WI38 (cell line): ENCODE data around the gene BICDL2.
"Not testable (repeated sequence)": the region's sequence is repeated elsewhere in the genome, so short reads cannot be mapped to it uniquely, and the experiment has no call there.

ENCODE experiments used
- H3K4me3 ChIP-seq: 2 replicates; pipeline ENCODE4 v1.5.1; 2011; ENCODE audit warnings: low read depth, mild to moderate bottlenecking, control low read depth, low read length
- TF ChIP-seq, protein P1 (sequence below): IDR thresholded peaks from 2 replicates; pipeline ENCODE4 v1.5.1; 2012; ENCODE audit warnings: low read depth, mild to moderate bottlenecking, control low read depth, low read length

BICDL2 gene

GRCh38 chr16:3059723-3060242, 23.0 kb upstream of the BICDL2 start:
- TF ChIP-seq, protein P1, sequence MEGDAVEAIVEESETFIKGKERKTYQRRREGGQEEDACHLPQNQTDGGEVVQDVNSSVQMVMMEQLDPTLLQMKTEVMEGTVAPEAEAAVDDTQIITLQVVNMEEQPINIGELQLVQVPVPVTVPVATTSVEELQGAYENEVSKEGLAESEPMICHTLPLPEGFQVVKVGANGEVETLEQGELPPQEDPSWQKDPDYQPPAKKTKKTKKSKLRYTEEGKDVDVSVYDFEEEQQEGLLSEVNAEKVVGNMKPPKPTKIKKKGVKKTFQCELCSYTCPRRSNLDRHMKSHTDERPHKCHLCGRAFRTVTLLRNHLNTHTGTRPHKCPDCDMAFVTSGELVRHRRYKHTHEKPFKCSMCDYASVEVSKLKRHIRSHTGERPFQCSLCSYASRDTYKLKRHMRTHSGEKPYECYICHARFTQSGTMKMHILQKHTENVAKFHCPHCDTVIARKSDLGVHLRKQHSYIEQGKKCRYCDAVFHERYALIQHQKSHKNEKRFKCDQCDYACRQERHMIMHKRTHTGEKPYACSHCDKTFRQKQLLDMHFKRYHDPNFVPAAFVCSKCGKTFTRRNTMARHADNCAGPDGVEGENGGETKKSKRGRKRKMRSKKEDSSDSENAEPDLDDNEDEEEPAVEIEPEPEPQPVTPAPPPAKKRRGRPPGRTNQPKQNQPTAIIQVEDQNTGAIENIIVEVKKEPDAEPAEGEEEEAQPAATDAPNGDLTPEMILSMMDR = no peak
- peak overlapping the region; percentile 80 for H3K4me3 ChIP-seq

- H3K4me3 ChIP-seq = peak overlapping the region; percentile 80
- TF ChIP-seq, protein P1 = peak; percentile 57
Measured at GRCh38 chr16:3059041-3059722, 22.4 kb upstream of the BICDL2 start.

DNA sequence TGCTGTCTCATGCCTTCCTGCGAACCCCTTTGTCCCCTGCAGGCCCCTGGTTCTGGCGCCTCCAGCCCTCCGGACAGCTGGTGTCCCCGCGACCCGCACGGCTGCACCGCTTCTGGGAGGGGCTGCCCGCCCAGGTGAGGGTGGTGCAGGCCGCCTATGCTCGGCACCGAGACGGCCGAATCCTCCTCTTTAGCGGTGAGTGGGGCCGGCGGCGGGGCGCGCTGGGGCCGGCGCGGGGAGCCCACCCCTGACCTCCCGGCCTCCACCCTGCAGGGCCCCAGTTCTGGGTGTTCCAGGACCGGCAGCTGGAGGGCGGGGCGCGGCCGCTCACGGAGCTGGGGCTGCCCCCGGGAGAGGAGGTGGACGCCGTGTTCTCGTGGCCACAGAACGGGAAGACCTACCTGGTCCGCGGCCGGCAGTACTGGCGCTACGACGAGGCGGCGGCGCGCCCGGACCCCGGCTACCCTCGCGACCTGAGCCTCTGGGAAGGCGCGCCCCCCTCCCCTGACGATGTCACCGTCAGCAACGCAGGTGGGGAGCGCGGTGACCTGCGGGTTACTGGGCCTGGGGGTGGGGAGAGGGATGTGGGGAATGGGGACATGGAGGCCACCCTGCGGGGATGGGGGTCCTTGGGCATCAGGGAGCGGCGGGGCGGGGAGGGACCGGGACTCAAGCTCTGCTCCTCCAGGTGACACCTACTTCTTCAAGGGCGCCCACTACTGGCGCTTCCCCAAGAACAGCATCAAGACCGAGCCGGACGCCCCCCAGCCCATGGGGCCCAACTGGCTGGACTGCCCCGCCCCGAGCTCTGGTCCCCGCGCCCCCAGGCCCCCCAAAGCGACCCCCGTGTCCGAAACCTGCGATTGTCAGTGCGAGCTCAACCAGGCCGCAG, 21.6 kb upstream of the BICDL2 start:
- peak overlapping the region; percentile 80 for H3K4me3 ChIP-seq
- TF ChIP-seq, protein P1 = no peak

DNA sequence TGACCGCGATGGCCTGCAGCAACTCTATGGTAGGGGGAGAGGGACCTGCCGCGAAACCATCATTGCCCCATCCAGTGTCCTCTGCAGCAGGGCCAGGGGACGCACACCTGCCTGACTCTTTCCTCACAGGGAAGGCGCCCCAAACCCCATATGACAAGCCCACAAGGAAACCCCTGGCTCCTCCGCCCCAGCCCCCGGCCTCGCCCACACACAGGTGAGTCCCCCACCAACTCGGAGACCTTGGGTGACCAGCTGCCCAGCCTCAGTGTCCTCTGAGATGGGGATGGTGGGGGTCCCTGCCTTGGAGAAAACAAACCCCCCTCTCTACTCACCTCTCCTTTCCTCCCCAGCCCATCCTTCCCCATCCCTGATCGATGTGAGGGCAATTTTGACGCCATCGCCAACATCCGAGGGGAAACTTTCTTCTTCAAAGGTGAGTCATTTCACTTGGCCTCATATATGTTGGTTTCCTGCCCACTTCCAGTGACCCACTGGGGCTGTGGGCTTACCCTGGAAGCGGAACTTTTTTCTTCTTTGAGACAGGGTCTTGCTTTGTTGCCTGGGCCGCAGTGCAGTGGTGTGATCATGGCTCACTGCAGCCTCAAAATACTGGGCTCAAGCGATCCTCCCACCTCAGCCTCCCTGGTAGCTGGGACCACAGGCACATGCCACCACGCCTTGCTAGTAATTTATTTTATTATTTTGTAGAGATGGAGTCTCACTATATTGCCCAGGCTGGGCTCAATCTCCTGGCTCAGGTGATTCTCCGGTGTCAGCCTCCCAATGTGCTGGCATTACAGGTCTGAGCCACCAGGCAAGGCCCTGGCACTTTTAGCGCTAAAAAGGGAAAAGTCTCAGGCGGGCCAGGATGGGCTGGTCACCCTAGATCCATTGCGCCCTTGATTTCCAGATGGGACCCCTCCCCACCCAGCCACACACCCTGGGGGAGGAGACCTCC, 20.7 kb upstream of the BICDL2 start:
- no peak overlapping the region; the same call in 1 of the 2 replicates for H3K4me3 ChIP-seq
- TF ChIP-seq, protein P1 = no peak

DNA sequence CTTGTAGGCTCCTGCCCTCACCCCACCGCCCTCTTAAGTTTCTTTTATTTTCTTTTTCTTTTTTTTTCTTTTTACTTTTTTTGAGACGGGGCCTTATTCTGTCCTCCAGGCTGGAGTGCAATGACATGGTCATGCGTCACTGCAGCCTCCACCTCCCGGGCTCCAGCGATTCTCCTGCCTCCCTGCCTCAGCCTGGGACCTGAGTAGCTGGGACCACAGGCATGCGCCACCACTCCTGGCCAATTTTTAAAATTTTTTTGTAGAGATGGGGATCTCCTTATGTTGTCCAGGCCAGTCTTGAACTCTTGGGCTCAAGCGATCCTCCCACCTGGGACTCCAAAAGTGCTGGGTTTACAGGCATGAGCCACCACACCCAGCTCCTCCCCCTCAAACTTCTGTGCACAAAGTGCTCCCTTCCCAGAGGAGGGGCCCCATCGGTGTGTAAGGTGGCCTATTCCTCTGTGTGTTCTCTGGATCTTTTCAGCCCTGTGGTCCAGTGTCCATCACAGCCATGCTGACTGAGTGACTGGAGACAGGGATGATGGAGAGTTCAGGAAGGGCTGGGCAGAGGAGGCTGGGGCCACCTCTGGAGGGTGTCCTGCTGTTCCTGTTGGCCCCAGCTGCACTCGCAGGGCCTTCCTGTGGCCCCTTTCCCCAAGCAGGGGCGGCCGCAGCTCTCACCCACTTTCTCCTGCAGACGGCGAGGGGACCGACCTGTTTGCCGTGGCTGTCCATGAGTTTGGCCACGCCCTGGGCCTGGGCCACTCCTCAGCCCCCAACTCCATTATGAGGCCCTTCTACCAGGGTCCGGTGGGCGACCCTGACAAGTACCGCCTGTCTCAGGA, 19.8 kb upstream of the BICDL2 start:
- no peak overlapping the region for H3K4me3 ChIP-seq
- TF ChIP-seq, protein P1 = no peak

- H3K4me3 ChIP-seq = not testable (repeated sequence)
Measured at GRCh38 chr16:3055734-3056115, 19.0 kb upstream of the BICDL2 start.
